Parathyroid adenoma (tissue), 2 donors: Measurements from ENCODE around the gene GHRHR.

Experiments used
- H2AFZ ChIP-seq: fragments of 300-600 bp; sonication (generic); one replicate; pipeline ENCODE4 v1.7.0; 2017; ENCODE audit warnings: antibody characterized with exemption, mild to moderate bottlenecking
- H3K27ac ChIP-seq: fragments of 300-600 bp; sonication (generic); one replicate; pipeline ENCODE4 v1.7.0; 2017
- H3K27me3 ChIP-seq: fragments of 300-600 bp; sonication (generic); one replicate; pipeline ENCODE4 v1.7.0; 2017; ENCODE audit warnings: low read length; ENCODE audit not compliant: control insufficient read depth, insufficient read depth
- H3K36me3 ChIP-seq: fragments of 300-600 bp; sonication (generic); one replicate; pipeline ENCODE4 v1.7.0; 2017; ENCODE audit warnings: low read length; ENCODE audit not compliant: control insufficient read depth, insufficient read depth
- H3K4me1 ChIP-seq: fragments of 300-600 bp; sonication (generic); one replicate; pipeline ENCODE4 v1.7.0; 2017; ENCODE audit warnings: control low read depth
- H3K4me2 ChIP-seq: fragments of 300-600 bp; sonication (generic); one replicate; pipeline ENCODE4 v1.7.0; 2017; ENCODE audit warnings: low read length
- H3K4me3 ChIP-seq: fragments of 300-600 bp; sonication (generic); one replicate; pipeline ENCODE4 v1.7.0; 2017; ENCODE audit warnings: low read depth, low read length
- H3K79me2 ChIP-seq: fragments of 300-600 bp; sonication (generic); one replicate; pipeline ENCODE4 v1.7.0; 2017; ENCODE audit warnings: control low read depth
- H3K9ac ChIP-seq: fragments of 300-600 bp; sonication (generic); one replicate; pipeline ENCODE4 v1.7.0; 2017; ENCODE audit warnings: mild to moderate bottlenecking
- H3K9me3 ChIP-seq: fragments of 300-600 bp; sonication (generic); one replicate; pipeline ENCODE4 v1.7.0; 2017; ENCODE audit warnings: low read length; ENCODE audit not compliant: control insufficient read depth
- CTCF ChIP-seq: fragments of 300-600 bp; sonication (generic); IDR thresholded peaks from one replicate; pipeline ENCODE4 v1.7.0; 2017; ENCODE audit warnings: antibody characterized with exemption, mild to moderate bottlenecking
- donor health status: primary hyperparathyroidism.

Gene GHRHR

GRCh38 chr7:30920584-30921539 lies 42.9 kb upstream of the GHRHR start:
- TF ChIP-seq CTCF = no peak
- Histone ChIP-seq H2AFZ (no peak overlapping the region), H3K4me2 (no peak overlapping the region), H3K9me3 (no peaks in the 10 kb centered on the region), H3K36me3 (no peaks in the 10 kb centered on the region), H3K27me3 (no peaks in the 10 kb centered on the region), H3K9ac (no peak overlapping the region), H3K27ac (no peak overlapping the region), H3K4me1 (no peaks in the 10 kb centered on the region), H3K4me3 (no peak overlapping the region), H3K79me2 (no peaks in the 10 kb centered on the region)

GRCh38 chr7:30921540-30922401 lies 42.0 kb upstream of the GHRHR start:
- H3K9me3 ChIP-seq = no peaks in the 10 kb centered on the region
- H3K9ac ChIP-seq = no peak overlapping the region
- H3K79me2 ChIP-seq = no peaks in the 10 kb centered on the region
- H2AFZ ChIP-seq = no peak overlapping the region
- no peaks in the 10 kb centered on the region for H3K4me1 ChIP-seq
- H3K27me3 ChIP-seq = no peaks in the 10 kb centered on the region
- no peak overlapping the region for H3K27ac ChIP-seq
- H3K4me3 ChIP-seq = no peak overlapping the region
- TF ChIP-seq CTCF = no peak
- H3K36me3 ChIP-seq = no peaks in the 10 kb centered on the region
- no peak overlapping the region for H3K4me2 ChIP-seq

- no peak overlapping the region for H3K4me3 ChIP-seq
- H3K79me2 ChIP-seq = no peaks in the 10 kb centered on the region
- H3K27ac ChIP-seq = no peak overlapping the region
- H3K4me1 ChIP-seq = no peaks in the 10 kb centered on the region
- H3K9ac ChIP-seq = no peak overlapping the region
- no peak overlapping the region for H2AFZ ChIP-seq
- no peak for TF ChIP-seq CTCF
- H3K9me3 ChIP-seq = no peaks in the 10 kb centered on the region
- no peaks in the 10 kb centered on the region for H3K36me3 ChIP-seq
- no peaks in the 10 kb centered on the region for H3K27me3 ChIP-seq
- H3K4me2 ChIP-seq = no peak overlapping the region
These were observed 41.2 kb upstream of the GHRHR start for GRCh38 chr7:30922596-30922995.

- Histone ChIP-seq H3K79me2 (no peaks in the 10 kb centered on the region), H3K4me2 (no peak overlapping the region), H3K9ac (no peak overlapping the region), H3K4me3 (no peak overlapping the region), H3K27me3 (no peaks in the 10 kb centered on the region), H3K9me3 (no peaks in the 10 kb centered on the region), H3K4me1 (no peaks in the 10 kb centered on the region), H3K36me3 (no peaks in the 10 kb centered on the region), H3K27ac (no peak overlapping the region), H2AFZ (no peak overlapping the region)
- TF ChIP-seq CTCF = no peak
These were observed 40.6 kb upstream of the GHRHR start for GRCh38 chr7:30923009-30923773.
